HEK293 (cell line): ENCODE measurements around the gene HSP90AA1.

Source experiments
- CTCF ChIA-PET: fragments of 350-600 bp; formaldehyde crosslinking; extraction: SDS; loops from one replicate; lab custom pipeline; 2021; ENCODE audit warnings: antibody characterized with exemption; lab: Yijun Ruan, JAX
- POLR2A ChIA-PET: fragments of 300-600 bp; formaldehyde crosslinking; extraction: SDS; loops from one replicate; lab custom pipeline; 2020; ENCODE audit warnings: antibody characterized with exemption, inconsistent platforms; lab: Yijun Ruan, JAX
- H3K27ac ChIP-seq: fragments of 200-500 bp; sonication (Bioruptor generic); 2 replicates; pipeline ENCODE4 v1.5.1; 2014; ENCODE audit warnings: low read depth, low read length, control low read depth, inconsistent platforms; ENCODE audit errors: extremely low read depth
- H3K36me3 ChIP-seq, 2 experiments: fragments of 200-500 bp in 1 of 2; sonication (Bioruptor generic) in 1 of 2; 1 replicate in 1 of 2; 2 replicates in 1 of 2; pipeline ENCODE4 v1.5.1; 2014 to 2017; ENCODE audit warnings: inconsistent platforms in 2 of 2, low read length in 2 of 2; ENCODE audit not compliant: control insufficient read depth in 2 of 2, insufficient read depth in 1 of 2
- H3K4me1 ChIP-seq: fragments of 200-500 bp; sonication (Bioruptor generic); 2 replicates; pipeline ENCODE4 v1.5.1; 2014; ENCODE audit warnings: mild to moderate bottlenecking, low read length, inconsistent platforms; ENCODE audit not compliant: control insufficient read depth, insufficient read depth
- H3K4me3 ChIP-seq: 2 replicates; pipeline ENCODE4 v1.5.1; 2011; ENCODE audit warnings: low read depth, mild to moderate bottlenecking, control low read depth, low read length, moderate library complexity
- H3K9me3 ChIP-seq: fragments of 200-500 bp; sonication (Bioruptor generic); 2 replicates; pipeline ENCODE4 v1.5.1; 2014; ENCODE audit warnings: low read depth, low read length, inconsistent platforms; ENCODE audit not compliant: control insufficient read depth, insufficient read depth
- GLIS2 ChIP-seq: fragments of 450-650 bp; formaldehyde crosslinking; IDR thresholded peaks from 2 replicates; pipeline ENCODE4 v1.5.1; 2016; ENCODE audit warnings: missing biosample characterization, missing genetic modification characterization
- KLF10 ChIP-seq: fragments of 450-650 bp; IDR thresholded peaks from 2 replicates; pipeline ENCODE4 v1.5.1; 2018; ENCODE audit warnings: missing biosample characterization, mild to moderate bottlenecking, missing genetic modification characterization
- ZBTB1 ChIP-seq: fragments of 450-650 bp; formaldehyde crosslinking; IDR thresholded peaks from 2 replicates; pipeline ENCODE4 v1.5.1; 2016; ENCODE audit warnings: missing biosample characterization, missing genetic modification characterization
- ZBTB7A ChIP-seq: fragments of 450-650 bp; formaldehyde crosslinking; IDR thresholded peaks from 2 replicates; pipeline ENCODE4 v1.5.1; 2016; ENCODE audit warnings: low read depth, missing biosample characterization, missing genetic modification characterization
- ZNF140 ChIP-seq: fragments of 450-650 bp; formaldehyde crosslinking; IDR thresholded peaks from 2 replicates; pipeline ENCODE4 v1.5.1; 2016; ENCODE audit warnings: missing biosample characterization, missing genetic modification characterization
- ZNF169 ChIP-seq: fragments of 450-650 bp; formaldehyde crosslinking; IDR thresholded peaks from 2 replicates; pipeline ENCODE4 v1.5.1; 2016; ENCODE audit warnings: missing biosample characterization, missing genetic modification characterization
- ZNF248 ChIP-seq: fragments of 450-650 bp; formaldehyde crosslinking; IDR thresholded peaks from 2 replicates; pipeline ENCODE4 v1.5.1; 2017; ENCODE audit warnings: missing biosample characterization, missing genetic modification characterization
- ZNF341 ChIP-seq: fragments of 450-650 bp; formaldehyde crosslinking; IDR thresholded peaks from 2 replicates; pipeline ENCODE4; 2016; ENCODE audit warnings: low read depth, missing biosample characterization, missing genetic modification characterization
- ZNF366 ChIP-seq: fragments of 450-650 bp; formaldehyde crosslinking; conservative IDR thresholded peaks from 2 replicates; pipeline ENCODE4 v1.5.1; 2016; ENCODE audit warnings: missing biosample characterization, missing genetic modification characterization
- ZNF394 ChIP-seq: fragments of 450-650 bp; formaldehyde crosslinking; IDR thresholded peaks from 2 replicates; pipeline ENCODE4 v1.5.1; 2016; ENCODE audit warnings: missing biosample characterization, missing genetic modification characterization, mild to moderate bottlenecking, moderate library complexity, borderline replicate concordance
- ZNF544 ChIP-seq: fragments of 450-650 bp; formaldehyde crosslinking; IDR thresholded peaks from 2 replicates; pipeline ENCODE4 v1.5.0; 2017; ENCODE audit warnings: missing biosample characterization, missing genetic modification characterization
- ZNF600 ChIP-seq: fragments of 450-650 bp; formaldehyde crosslinking; IDR thresholded peaks from 2 replicates; pipeline ENCODE4 v1.5.1; 2016; ENCODE audit warnings: missing biosample characterization, missing genetic modification characterization
- ZNF610 ChIP-seq: fragments of 450-650 bp; formaldehyde crosslinking; IDR thresholded peaks from 2 replicates; pipeline ENCODE4 v1.5.1; 2016; ENCODE audit warnings: missing biosample characterization, missing genetic modification characterization, borderline replicate concordance
- ZNF621 ChIP-seq: fragments of 450-650 bp; formaldehyde crosslinking; IDR thresholded peaks from 2 replicates; pipeline ENCODE4 v1.5.1; 2017; ENCODE audit warnings: missing biosample characterization, missing genetic modification characterization
- ZNF704 ChIP-seq: fragments of 450-650 bp; formaldehyde crosslinking; IDR thresholded peaks from 2 replicates; pipeline ENCODE4 v1.5.1; 2016; ENCODE audit warnings: missing biosample characterization, missing genetic modification characterization
- ZNF785 ChIP-seq: fragments of 450-650 bp; formaldehyde crosslinking; IDR thresholded peaks from 2 replicates; pipeline ENCODE4 v1.5.1; 2016; ENCODE audit warnings: missing biosample characterization, missing genetic modification characterization
- ZNF830 ChIP-seq: fragments of 450-650 bp; IDR thresholded peaks from 2 replicates; pipeline ENCODE4 v1.5.0; 2018; ENCODE audit warnings: missing biosample characterization, missing genetic modification characterization, low read depth, mild to moderate bottlenecking, moderate library complexity
- TF ChIP-seq, protein P1 (sequence below): fragments of 450-650 bp; formaldehyde crosslinking; IDR thresholded peaks from 2 replicates; pipeline ENCODE4 v1.5.1; 2016; ENCODE audit warnings: missing biosample characterization, missing genetic modification characterization
- TF ChIP-seq, protein P2 (sequence below): fragments of 450-650 bp; formaldehyde crosslinking; IDR thresholded peaks from 2 replicates; pipeline ENCODE4 v1.5.1; 2016; ENCODE audit warnings: missing biosample characterization, missing genetic modification characterization

The HSP90AA1 gene

DNA sequence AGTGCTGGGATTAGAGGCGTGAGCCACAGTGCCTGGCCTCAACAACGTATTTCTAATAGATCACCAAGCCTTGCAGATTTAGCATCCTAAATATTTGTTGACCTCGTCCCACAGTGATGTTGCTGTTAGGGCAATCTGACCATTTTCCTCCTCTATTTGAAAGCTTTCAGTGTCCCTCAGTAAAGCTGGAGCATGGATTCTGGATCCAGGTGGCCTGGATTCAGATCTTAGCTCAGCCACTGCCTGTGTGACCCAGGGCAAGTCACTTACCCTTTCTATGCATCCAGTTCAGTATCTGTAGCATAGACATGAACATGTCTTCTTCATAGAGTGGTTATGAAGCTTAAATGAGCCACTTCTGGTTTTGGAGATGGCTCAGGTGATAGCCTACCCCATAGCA lies 3.9 kb upstream of the HSP90AA1 start:
- Histone ChIP-seq H3K4me1 (peaks cover 3% of the 10 kb centered on the region; the same call in 1 of the 2 replicates), H3K36me3 (peaks cover 0 to 6% of the 10 kb centered on the region in 2 experiments; a peak in 2 of 3 replicates), H3K9me3 (no peaks in the 10 kb centered on the region), H3K4me3 (no peak overlapping the region), H3K27ac (no peak overlapping the region)
- ChIA-PET POLR2A (no interaction called here), CTCF (interaction anchor here (0.6 kb wide), 2 partner anchors 87 to 246 kb away, joined by 3 to 4 read pairs; no protein-coding TSS in a partner anchor)
- no peak for TF ChIP-seq ZBTB7A (tag by site-specific recombination)
- TF ChIP-seq ZNF248 = no peak
- TF ChIP-seq, protein P1, sequence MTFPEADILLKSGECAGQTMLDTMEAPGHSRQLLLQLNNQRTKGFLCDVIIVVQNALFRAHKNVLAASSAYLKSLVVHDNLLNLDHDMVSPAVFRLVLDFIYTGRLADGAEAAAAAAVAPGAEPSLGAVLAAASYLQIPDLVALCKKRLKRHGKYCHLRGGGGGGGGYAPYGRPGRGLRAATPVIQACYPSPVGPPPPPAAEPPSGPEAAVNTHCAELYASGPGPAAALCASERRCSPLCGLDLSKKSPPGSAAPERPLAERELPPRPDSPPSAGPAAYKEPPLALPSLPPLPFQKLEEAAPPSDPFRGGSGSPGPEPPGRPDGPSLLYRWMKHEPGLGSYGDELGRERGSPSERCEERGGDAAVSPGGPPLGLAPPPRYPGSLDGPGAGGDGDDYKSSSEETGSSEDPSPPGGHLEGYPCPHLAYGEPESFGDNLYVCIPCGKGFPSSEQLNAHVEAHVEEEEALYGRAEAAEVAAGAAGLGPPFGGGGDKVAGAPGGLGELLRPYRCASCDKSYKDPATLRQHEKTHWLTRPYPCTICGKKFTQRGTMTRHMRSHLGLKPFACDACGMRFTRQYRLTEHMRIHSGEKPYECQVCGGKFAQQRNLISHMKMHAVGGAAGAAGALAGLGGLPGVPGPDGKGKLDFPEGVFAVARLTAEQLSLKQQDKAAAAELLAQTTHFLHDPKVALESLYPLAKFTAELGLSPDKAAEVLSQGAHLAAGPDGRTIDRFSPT (tag by site-specific recombination) = no peak
- no peak for TF ChIP-seq ZNF544 (tag by site-specific recombination)
- TF ChIP-seq ZNF830 (tag by site-specific recombination) = no peak
- no peak for TF ChIP-seq ZNF169 (tag by site-specific recombination)
- no peak for TF ChIP-seq ZNF610 (tag by site-specific recombination)
- no peak for TF ChIP-seq ZNF394 (tag by site-specific recombination)
- no peak for TF ChIP-seq GLIS2 (tag by site-specific recombination)
- TF ChIP-seq ZNF366 (tag by site-specific recombination) = no peak
- no peak for TF ChIP-seq KLF10 (tag by site-specific recombination)
- TF ChIP-seq ZNF785 (tag by site-specific recombination) = no peak
- TF ChIP-seq ZNF704 (tag by site-specific recombination) = no peak
- TF ChIP-seq ZBTB1 = no peak
- TF ChIP-seq ZNF621 = no peak

- no peak for TF ChIP-seq ZNF140 (tag by site-specific recombination)
- TF ChIP-seq ZNF341 (tag by site-specific recombination) = peak; percentile 28; the same call in 1 of the 2 replicates
- peak; percentile 70 for TF ChIP-seq ZNF600
- TF ChIP-seq, protein P2, sequence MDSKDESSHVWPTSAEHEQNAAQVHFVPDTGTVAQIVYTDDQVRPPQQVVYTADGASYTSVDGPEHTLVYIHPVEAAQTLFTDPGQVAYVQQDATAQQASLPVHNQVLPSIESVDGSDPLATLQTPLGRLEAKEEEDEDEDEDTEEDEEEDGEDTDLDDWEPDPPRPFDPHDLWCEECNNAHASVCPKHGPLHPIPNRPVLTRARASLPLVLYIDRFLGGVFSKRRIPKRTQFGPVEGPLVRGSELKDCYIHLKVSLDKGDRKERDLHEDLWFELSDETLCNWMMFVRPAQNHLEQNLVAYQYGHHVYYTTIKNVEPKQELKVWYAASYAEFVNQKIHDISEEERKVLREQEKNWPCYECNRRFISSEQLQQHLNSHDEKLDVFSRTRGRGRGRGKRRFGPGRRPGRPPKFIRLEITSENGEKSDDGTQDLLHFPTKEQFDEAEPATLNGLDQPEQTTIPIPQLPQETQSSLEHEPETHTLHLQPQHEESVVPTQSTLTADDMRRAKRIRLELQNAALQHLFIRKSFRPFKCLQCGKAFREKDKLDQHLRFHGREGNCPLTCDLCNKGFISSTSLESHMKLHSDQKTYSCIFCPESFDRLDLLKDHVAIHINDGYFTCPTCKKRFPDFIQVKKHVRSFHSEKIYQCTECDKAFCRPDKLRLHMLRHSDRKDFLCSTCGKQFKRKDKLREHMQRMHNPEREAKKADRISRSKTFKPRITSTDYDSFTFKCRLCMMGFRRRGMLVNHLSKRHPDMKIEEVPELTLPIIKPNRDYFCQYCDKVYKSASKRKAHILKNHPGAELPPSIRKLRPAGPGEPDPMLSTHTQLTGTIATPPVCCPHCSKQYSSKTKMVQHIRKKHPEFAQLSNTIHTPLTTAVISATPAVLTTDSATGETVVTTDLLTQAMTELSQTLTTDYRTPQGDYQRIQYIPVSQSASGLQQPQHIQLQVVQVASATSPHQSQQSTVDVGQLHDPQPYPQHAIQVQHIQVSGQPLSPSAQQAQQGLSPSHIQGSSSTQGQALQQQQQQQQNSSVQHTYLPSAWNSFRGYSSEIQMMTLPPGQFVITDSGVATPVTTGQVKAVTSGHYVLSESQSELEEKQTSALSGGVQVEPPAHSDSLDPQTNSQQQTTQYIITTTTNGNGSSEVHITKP (tag by site-specific recombination) = peak; percentile 28; the same call in 1 of the 2 replicates
- H3K9me3 ChIP-seq = no peaks in the 10 kb centered on the region
- CTCF ChIA-PET = interaction anchor here (0.6 to 1.8 kb wide), 4 partner anchors 11 to 339 kb away, joined by 3 to 8 read pairs (median 3); no protein-coding TSS in a partner anchor
- H3K36me3 ChIP-seq = peaks cover 0 to 15% of the 10 kb centered on the region in 2 experiments; a peak in 2 of 3 replicates
- no peak overlapping the region for H3K4me3 ChIP-seq
- H3K4me1 ChIP-seq = peaks cover 3% of the 10 kb centered on the region; the same call in 1 of the 2 replicates
- no peak overlapping the region for H3K27ac ChIP-seq
- POLR2A ChIA-PET = interaction anchor here (0.6 kb wide), 2 partner anchors 13 to 373 kb away, joined by 5 to 6 read pairs; no protein-coding TSS in a partner anchor
Observed at GRCh38 chr14:102089621-102090343, 2.9 kb upstream of the HSP90AA1 start.
